ENCODE results near the gene TNIP1.

TNIP1 gene

DNA sequence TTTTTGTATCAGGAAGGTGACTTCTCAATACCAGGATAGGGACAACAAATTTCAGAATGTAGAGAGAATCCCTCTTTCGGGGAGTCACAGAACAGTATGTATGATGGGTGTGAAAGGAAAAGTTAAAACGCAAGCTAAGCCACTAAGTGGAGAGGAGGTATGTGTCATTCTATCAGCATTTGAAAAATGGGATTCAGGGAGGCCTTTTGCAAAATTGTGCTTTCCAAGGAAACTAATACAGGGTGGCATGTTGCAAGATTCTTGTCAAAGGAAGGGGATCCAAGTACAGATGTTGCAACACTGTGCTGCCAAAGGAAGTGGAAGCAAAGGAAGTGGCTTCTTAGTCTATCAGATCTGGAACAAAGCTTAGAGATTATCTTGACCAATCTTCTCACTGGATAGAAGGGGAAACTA is 12.6 kb upstream of the TNIP1 start:
- TF ChIP-seq EZH2 (IDR thresholded peaks at IDR 0.05; ENCODE audit: borderline replicate concordance, low read depth, low read length, severe bottlenecking): no peak
- TF ChIP-seq, protein P1, sequence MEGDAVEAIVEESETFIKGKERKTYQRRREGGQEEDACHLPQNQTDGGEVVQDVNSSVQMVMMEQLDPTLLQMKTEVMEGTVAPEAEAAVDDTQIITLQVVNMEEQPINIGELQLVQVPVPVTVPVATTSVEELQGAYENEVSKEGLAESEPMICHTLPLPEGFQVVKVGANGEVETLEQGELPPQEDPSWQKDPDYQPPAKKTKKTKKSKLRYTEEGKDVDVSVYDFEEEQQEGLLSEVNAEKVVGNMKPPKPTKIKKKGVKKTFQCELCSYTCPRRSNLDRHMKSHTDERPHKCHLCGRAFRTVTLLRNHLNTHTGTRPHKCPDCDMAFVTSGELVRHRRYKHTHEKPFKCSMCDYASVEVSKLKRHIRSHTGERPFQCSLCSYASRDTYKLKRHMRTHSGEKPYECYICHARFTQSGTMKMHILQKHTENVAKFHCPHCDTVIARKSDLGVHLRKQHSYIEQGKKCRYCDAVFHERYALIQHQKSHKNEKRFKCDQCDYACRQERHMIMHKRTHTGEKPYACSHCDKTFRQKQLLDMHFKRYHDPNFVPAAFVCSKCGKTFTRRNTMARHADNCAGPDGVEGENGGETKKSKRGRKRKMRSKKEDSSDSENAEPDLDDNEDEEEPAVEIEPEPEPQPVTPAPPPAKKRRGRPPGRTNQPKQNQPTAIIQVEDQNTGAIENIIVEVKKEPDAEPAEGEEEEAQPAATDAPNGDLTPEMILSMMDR (IDR thresholded peaks at IDR 0.05; ENCODE audit: borderline replicate concordance, extremely low read depth, low read length, poor library complexity, severe bottlenecking): no peak
- H4K20me1 ChIP-seq (ENCODE audit: insufficient read depth, low read length): no peaks in the 10 kb centered on the region
- H3K4me1 ChIP-seq (ENCODE audit: insufficient read depth, low read length): peaks cover 14% of the 10 kb centered on the region
- DNase-seq (no peak), ATAC-seq (ENCODE audit: insufficient read depth, low read depth) (peak; percentile 44)
- H3K27ac ChIP-seq (ENCODE audit: low read length): no peak overlapping the region
- H3K79me2 ChIP-seq (ENCODE audit: insufficient read depth, low read length): no peaks in the 10 kb centered on the region
- no peaks in the 10 kb centered on the region for H3K9me3 ChIP-seq (ENCODE audit: insufficient read depth, low read length, severe bottlenecking)
- H2AFZ ChIP-seq (ENCODE audit: low read depth, low read length): no peak overlapping the region
- peaks cover 2% of the 10 kb centered on the region for H3K27me3 ChIP-seq (ENCODE audit: insufficient read depth, low read length, poor library complexity)
- no peak overlapping the region for H3K4me3 ChIP-seq (ENCODE audit: low read depth in 1 of 2, low read length in 2 of 2)
- H3K4me2 ChIP-seq (ENCODE audit: insufficient read depth, low read length): no peak overlapping the region
- no peaks in the 10 kb centered on the region for H3K36me3 ChIP-seq (ENCODE audit: insufficient read depth, low read length)
- H3K9ac ChIP-seq (ENCODE audit: low read depth, low read length): no peak overlapping the region

DNA sequence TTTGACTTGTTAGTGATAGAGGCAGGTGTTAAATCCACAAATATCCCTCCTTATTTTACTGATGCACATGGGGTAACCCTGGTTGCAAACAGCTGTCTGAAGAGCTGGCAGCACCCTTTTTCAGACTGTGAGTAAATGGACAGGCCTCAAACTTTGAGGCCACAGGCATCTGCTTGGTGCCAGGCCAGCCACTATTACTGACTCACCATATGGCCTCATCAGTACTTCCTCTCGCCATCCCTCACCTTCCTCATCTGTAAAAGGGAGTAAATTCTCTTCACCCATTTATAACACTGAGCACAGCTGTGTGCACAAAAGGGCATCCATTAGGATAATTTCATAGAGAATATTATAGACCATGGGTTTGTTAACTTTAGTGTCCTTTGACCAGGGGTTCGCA is 11.9 kb upstream of the TNIP1 start:
- H3K36me3 ChIP-seq (ENCODE audit: insufficient read depth, low read length): no peaks in the 10 kb centered on the region
- H3K27me3 ChIP-seq (ENCODE audit: insufficient read depth, low read length, poor library complexity): peaks cover 2% of the 10 kb centered on the region
- no peaks in the 10 kb centered on the region for H3K9me3 ChIP-seq (ENCODE audit: insufficient read depth, low read length, severe bottlenecking)
- no peak overlapping the region for H3K9ac ChIP-seq (ENCODE audit: low read depth, low read length)
- H3K79me2 ChIP-seq (ENCODE audit: insufficient read depth, low read length): no peaks in the 10 kb centered on the region
- H2AFZ ChIP-seq (ENCODE audit: low read depth, low read length): no peak overlapping the region
- peaks cover 14% of the 10 kb centered on the region for H3K4me1 ChIP-seq (ENCODE audit: insufficient read depth, low read length)
- TF ChIP-seq, protein P1 (IDR thresholded peaks at IDR 0.05; ENCODE audit: borderline replicate concordance, extremely low read depth, low read length, poor library complexity, severe bottlenecking): no peak
- TF ChIP-seq EZH2 (IDR thresholded peaks at IDR 0.05; ENCODE audit: borderline replicate concordance, low read depth, low read length, severe bottlenecking): no peak
- ATAC-seq (ENCODE audit: insufficient read depth, low read depth) (no peak), DNase-seq (no peak)
- no peaks in the 10 kb centered on the region for H4K20me1 ChIP-seq (ENCODE audit: insufficient read depth, low read length)
- H3K27ac ChIP-seq (ENCODE audit: low read length): no peak overlapping the region
- H3K4me3 ChIP-seq (ENCODE audit: low read depth in 1 of 2, low read length in 2 of 2): no peak overlapping the region
- H3K4me2 ChIP-seq (ENCODE audit: insufficient read depth, low read length): no peak overlapping the region

DNA sequence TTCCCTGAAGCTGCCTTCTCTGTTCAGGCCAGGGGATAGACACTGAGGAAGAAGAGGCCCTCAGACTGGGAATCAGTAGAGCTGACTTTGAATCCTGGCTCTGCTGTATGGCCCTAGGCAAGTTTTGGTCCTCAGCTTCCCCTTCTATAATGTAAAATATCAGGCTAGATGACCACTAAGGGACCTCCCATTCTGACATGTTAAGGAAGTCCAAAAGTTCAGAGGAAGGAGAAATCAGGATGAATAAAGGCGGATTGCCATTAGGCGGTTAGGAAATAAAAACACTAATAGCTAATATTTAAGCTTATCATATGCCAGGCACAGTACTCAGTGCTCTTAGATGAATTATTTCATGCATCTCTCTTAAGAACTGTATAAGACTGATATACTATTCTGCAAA is 8.9 kb upstream of the TNIP1 start:
- Histone ChIP-seq H4K20me1 (ENCODE audit: insufficient read depth, low read length) (no peaks in the 10 kb centered on the region), H2AFZ (ENCODE audit: low read depth, low read length) (no peak overlapping the region), H3K4me1 (ENCODE audit: insufficient read depth, low read length) (peaks cover 14% of the 10 kb centered on the region), H3K79me2 (ENCODE audit: insufficient read depth, low read length) (no peaks in the 10 kb centered on the region), H3K9me3 (ENCODE audit: insufficient read depth, low read length, severe bottlenecking) (no peaks in the 10 kb centered on the region), H3K27me3 (ENCODE audit: insufficient read depth, low read length, poor library complexity) (peaks cover 2% of the 10 kb centered on the region), H3K4me2 (ENCODE audit: insufficient read depth, low read length) (no peak overlapping the region), H3K36me3 (ENCODE audit: insufficient read depth, low read length) (no peaks in the 10 kb centered on the region), H3K27ac (ENCODE audit: low read length) (no peak overlapping the region), H3K9ac (ENCODE audit: low read depth, low read length) (no peak overlapping the region), H3K4me3 (ENCODE audit: low read depth in 1 of 2, low read length in 2 of 2) (no peak overlapping the region)
- ATAC-seq (ENCODE audit: insufficient read depth, low read depth): no peak
- TF ChIP-seq, protein P1 (IDR thresholded peaks at IDR 0.05; ENCODE audit: borderline replicate concordance, extremely low read depth, low read length, poor library complexity, severe bottlenecking): no peak
- TF ChIP-seq EZH2 (IDR thresholded peaks at IDR 0.05; ENCODE audit: borderline replicate concordance, low read depth, low read length, severe bottlenecking): no peak
- DNase-seq: no peak

DNA sequence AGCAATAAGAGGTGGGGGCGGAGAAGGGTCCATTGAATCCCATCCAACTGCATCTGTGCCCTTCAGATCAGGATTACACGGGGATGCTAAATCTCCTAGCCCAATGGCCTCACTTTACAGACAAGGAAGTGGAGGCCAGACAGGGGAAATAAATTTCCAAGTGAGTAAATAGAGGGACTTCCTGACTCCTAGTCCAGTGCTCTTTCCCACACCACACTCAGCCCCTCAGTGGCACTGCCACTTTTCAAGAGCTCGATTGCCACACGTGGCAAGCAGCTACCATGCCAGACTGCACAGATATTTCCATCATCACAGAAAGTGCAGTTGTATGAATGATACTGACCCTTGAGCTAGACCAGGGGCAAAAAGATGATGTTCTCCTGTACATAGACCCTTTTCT is 8.2 kb upstream of the TNIP1 start:
- DNase-seq (no peak), ATAC-seq (ENCODE audit: insufficient read depth, low read depth) (no peak)
- H3K36me3 ChIP-seq (ENCODE audit: insufficient read depth, low read length): no peaks in the 10 kb centered on the region
- H3K4me2 ChIP-seq (ENCODE audit: insufficient read depth, low read length): no peak overlapping the region
- H3K9ac ChIP-seq (ENCODE audit: low read depth, low read length): no peak overlapping the region
- TF ChIP-seq, protein P1 (IDR thresholded peaks at IDR 0.05; ENCODE audit: borderline replicate concordance, extremely low read depth, low read length, poor library complexity, severe bottlenecking): no peak
- TF ChIP-seq EZH2 (IDR thresholded peaks at IDR 0.05; ENCODE audit: borderline replicate concordance, low read depth, low read length, severe bottlenecking): no peak
- H2AFZ ChIP-seq (ENCODE audit: low read depth, low read length): no peak overlapping the region
- H3K4me3 ChIP-seq (ENCODE audit: low read depth in 1 of 2, low read length in 2 of 2): no peak overlapping the region
- no peaks in the 10 kb centered on the region for H4K20me1 ChIP-seq (ENCODE audit: insufficient read depth, low read length)
- H3K79me2 ChIP-seq (ENCODE audit: insufficient read depth, low read length): no peaks in the 10 kb centered on the region
- no peak overlapping the region for H3K27ac ChIP-seq (ENCODE audit: low read length)
- H3K27me3 ChIP-seq (ENCODE audit: insufficient read depth, low read length, poor library complexity): peaks cover 2% of the 10 kb centered on the region
- peaks cover 7% of the 10 kb centered on the region for H3K4me1 ChIP-seq (ENCODE audit: insufficient read depth, low read length)
- no peaks in the 10 kb centered on the region for H3K9me3 ChIP-seq (ENCODE audit: insufficient read depth, low read length, severe bottlenecking)

Measured in DND-41 (cell line).